ENCODE results near the gene TCERG1L.
"Not testable (repeated sequence)": the region's sequence is repeated elsewhere in the genome, so short reads cannot be mapped to it uniquely, and the experiment has no call there.

The TCERG1L gene

DNA sequence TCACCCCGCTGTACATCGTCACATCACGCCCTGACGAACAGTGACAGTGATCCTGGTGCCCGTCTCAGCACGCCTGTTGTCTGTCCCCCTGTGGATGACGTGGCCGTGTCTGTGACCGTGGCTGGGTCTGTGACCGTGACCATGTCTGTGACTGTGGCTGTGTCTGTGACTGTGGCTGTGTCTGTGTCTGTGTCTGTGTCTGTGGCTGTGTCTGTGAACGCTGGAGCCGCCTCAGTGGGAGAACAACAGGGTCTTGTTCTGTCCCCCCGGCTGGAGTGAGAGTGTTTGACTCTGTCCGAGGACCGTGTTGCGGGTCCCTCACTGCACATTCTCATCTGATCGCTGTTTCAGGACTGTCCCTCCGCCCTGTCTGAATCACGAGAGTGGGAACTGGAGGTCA, 202.2 kb downstream of the TCERG1L start:
- DNase-seq (ENCODE audit: low read depth in 2 of 2): no peak

DNA sequence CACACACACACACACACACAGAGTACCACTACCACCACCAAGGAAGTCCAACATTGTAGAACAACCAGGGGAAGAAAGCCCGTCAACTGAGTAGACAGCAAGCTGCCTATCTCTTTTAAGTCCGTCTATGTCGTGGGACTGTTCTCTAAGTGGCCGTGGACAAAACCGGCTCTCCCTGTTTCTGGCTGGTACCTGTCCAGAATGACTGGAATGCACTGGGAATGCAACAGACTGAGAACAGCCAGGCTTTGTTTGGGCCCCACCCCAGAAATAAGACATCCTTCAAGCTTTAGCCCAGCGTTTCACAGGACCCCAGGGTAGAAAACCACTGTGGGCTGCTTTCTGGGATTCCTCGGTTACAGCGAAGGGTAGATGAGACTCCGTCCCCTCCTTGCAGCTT, 203.6 kb downstream of the TCERG1L start:
- no peak for DNase-seq (ENCODE audit: low read depth in 2 of 2)

DNA sequence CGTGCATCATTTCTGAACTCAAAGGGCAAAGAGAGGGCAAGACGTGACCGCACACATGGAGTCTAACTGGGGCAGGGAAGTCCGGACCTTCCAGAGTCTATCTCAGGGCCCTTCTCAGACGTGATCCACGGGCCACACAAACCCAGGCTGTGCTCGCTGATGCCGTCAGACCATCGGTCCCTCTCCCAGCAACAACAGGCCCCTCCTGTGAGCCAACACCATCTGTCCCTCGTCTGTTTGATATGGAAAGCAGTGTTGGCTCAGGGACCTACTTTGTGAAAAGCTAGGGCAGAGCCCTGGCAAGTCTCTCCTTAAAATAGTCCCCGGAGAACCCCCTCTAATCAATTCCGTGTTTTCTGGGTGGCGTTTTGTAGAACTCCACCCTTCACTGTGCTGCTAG, 208.8 kb downstream of the TCERG1L start:
- no peak for DNase-seq (ENCODE audit: low read depth in 2 of 2)

DNA sequence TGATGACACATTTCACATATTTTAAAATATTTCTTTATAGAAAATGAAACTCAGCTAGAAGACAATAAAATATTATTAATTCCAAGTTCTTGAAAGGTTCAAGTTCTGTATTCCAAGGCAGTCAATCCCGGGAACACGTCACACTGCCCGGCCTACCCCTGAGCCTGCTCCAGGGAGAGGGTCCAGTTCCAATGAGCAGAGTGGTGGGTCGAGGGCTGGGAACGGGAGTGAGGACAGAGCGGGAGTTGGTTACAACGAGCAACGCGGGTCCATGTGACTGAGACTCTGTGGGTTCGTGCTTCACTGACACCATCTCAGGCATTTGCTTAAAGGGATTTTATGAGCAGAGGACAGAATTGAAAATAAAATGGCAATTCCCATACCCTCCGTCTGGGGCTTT, 209.4 kb downstream of the TCERG1L start:
- no peak for DNase-seq (ENCODE audit: low read depth in 2 of 2)

DNA sequence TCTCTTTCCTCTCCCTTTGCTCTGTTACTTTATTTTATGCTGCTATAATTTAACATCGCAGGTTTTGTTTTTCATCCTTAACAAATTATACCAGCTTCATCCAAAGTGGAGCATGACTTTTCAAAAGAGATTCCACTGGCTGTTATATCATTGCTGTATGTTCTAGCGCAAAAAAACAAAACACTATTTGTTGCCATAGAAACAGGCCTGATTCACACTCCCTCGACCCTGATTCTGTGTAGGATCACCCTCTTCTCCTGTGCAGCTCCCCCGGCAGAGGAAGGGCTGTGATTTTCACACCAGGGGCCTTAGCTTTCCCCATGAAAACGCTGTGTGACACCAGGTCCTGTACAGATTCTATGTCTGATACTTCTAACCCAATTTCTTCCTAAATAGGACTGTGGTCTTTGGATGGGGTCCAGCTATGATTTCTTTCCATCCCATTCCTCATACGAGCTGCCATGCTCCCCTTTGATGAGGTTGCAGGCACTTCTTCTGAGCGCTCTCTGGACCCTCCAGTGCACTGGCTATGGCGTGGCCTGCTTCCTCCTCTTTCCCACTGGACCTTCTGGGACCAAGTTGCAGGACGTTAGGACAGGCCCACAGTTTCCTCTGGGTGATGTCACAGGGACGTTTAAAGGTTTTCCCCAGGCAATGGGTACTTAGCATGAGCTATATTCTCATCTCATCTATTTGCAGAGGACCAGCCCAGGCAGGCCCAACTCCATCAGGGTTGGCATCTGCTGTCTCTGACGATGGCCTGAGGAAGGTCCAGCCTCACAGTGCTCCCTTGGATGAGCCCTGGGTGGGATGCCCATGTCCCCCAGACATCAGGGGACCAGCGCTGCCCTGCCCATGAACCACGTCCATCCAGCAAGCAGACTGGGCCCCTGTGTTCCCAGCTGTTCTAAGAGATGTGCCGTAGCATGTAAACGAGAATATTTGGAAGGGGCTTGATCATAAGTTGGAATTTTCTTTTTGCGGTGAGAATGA, 210.8 kb downstream of the TCERG1L start:
- not testable (repeated sequence) for DNase-seq (ENCODE audit: low read depth in 2 of 2)

DNA sequence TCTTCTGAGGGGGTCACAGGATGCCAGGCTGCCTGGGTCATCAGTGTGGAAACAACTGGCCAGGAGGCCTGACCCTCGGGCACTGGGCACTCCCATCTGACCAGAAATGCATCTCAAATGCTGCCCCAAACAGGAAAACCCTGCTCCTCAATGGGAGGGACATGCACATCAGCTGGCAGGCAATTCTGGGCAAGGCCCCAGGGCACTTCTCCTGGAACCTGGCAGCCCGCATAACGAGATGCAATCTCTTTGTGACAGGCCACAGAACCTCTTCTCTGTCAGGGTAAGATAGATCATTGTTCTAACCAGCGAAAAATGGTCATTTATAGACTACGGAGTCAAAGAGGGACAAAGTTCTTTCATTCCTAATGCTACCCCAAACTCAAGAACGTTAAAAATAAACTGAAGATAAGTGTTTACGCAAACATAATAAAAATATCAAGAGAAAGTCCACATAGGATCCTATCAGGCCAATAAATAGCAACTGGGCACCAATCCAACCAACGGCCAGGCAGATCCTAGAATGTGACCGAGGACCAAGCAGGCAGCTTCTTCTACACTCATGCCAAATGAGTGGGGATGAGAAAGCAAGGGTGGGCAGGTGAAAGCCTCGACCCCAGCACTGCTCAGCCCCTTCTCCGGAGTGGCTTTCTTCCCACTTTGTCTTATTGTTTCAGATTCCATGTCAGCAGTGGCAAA, 212.3 kb downstream of the TCERG1L start:
- DNase-seq (ENCODE audit: low read depth in 2 of 2): no peak

DNA sequence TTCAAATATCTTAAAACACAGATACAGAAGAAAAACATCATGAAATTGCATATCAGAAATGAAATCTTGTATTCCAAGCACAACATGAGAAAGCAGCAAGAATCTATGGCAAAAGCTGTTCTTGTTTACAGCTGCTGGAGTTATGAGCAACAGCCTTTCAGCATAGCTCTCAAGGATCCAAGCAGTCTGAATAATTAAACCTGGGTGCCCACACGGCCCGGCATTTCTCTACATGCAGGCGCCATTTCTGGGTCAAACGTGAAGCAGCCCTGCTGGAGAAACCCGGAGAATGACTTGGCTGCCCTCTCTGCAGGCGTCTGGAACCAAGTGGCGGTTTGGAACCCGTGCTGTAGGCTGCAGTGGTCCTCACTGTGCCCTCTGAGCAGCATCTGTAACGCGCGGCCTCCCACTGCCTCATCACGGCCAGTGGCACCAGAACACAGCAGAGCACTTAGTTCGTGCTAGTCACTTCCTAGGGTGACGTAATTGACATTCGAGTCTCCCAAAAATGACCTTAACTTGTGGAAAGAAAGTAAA, 213.0 kb downstream of the TCERG1L start:
- no peak for DNase-seq (ENCODE audit: low read depth in 2 of 2)

DNA sequence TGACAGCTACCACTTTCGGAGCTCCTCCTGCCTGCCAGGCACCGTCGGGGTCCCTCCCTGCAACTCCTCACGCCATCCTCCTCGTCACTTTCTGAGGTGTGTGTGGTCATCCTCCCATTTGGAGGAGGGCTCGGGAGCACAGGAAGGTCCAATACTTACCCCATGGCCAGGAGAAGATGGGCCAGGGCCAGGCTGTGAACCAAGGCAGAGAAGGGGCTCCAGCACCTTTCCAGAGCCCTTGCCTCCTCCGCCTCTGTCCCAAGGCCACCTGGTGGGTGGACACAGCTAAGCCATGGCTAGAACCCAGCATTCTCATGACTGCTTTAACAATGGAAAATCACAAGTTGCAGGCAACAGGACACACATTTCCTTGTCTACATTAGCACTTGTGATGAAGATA, 215.5 kb downstream of the TCERG1L start:
- DNase-seq (ENCODE audit: low read depth in 2 of 2): no peak

DNA sequence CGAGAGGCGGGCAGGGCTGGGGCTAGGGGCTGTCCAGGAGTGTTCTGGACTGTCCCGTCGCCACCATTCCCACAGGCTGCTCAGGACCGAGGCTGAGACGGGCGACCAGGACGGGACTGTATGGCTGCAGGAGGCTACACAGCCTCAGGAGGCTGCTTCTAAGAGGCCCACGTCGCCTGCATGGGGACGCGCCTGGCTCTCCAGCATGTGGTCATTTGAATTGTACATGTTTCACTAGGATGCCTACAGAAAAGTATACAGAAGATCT, 216.3 kb downstream of the TCERG1L start:
- no peak for DNase-seq (ENCODE audit: low read depth in 2 of 2)

DNA sequence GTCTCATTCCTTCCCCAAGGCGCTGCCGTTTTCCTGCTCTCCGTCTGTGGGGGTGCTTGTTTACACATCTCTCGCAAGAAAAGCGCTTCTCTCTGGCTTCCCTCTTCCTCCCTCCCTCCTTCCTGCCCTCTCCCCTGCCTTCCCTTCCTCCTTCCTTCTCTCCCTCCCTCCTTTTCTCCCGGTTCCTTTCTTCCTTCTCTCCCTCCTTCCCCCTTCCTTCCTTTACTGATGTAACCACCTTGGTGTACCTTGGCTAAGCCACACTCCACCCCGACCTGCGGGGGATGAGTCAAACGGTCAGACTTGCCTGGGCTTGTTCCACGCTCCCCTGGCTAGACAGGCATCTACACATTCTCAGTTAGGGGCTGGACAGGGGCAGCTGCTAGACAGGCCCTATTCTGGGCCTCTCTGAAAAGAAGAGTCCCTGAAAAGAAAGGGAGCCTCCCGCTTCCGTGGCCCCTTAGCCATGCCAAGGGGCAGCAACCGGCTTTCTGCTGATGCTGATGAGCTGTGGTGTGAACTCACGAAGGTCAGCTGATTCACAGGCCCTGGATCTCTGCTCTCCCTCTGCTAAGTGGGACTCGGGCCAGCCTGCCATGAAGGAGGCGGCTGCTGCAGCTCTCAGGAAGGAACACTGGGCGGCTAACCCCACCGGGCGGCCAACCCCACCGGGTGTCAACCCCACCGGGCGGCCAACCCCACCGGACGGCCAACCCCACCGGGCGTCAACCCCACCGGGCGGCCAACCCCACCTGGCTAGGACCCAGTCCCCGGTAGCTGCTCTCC, 216.8 kb downstream of the TCERG1L start:
- DNase-seq (ENCODE audit: low read depth in 2 of 2): no peak

DNA sequence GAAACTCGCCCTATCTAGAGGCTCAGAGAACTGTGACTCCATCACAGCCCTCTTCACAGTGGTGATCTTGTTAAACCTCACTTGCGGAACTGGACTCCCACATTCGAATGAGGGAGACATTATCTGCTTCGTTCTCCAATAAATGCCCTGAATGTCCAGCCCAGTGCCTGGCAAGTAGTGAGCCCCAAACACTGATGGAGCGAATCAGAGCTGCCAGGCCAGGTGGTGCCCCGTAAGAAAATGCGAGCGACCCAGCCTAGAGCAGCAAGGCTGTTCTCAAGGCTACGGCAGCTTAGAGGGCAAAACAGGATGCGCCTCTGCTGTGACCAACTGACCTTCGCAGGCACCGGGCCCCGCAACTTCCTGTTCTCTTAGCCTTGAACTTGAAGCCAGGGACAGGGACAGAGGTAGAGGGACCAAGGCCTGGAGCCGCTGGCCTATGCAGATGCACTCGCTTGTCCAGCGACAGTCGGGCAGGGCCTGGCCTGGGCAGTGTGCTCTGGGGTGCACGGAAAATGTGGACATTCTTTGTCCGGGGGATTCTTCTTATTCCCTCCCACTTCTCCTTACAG, 217.6 kb downstream of the TCERG1L start:
- DNase-seq (ENCODE audit: low read depth in 2 of 2): no peak

DNA sequence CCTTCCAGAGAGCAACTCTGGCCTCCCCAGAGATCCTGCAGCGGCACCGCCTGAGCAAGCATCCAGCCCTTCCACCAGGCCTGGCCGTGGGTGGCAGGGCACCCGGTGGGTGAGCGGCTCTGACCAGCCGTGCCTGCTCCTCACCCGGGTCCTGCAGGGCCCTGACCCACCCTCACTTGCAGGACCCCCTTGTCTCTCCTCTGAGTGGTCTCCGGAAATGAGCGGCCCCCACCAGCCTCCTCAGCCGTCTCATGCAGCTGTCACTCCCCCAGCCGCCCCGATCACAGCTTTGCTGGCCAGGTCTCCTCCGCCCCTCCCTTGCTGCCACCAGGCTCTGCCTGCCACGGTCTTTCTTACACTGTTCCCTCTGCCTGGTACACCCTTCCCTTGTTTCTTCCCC, 218.2 kb downstream of the TCERG1L start:
- no peak for DNase-seq (ENCODE audit: low read depth in 2 of 2)

DNA sequence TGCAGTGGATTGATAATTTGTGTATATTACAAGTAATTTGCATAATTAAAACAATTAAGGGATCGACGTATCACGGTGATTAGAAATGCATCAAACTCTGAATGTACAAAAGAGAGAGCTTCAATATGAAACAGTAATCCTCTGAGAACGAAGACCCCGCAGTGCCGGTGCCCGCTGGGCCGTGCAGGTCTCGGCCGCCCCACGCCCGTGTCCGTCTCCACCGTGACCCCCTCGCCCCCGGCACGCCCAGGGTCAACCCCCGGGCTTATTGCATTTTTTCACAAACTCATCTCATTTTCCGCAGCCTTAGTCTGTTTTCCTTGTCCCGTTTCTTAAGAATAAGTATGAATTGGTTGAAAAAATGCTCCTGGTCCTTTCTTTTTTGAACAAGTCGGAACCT, 218.6 kb downstream of the TCERG1L start:
- no peak for DNase-seq (ENCODE audit: low read depth in 2 of 2)

DNA sequence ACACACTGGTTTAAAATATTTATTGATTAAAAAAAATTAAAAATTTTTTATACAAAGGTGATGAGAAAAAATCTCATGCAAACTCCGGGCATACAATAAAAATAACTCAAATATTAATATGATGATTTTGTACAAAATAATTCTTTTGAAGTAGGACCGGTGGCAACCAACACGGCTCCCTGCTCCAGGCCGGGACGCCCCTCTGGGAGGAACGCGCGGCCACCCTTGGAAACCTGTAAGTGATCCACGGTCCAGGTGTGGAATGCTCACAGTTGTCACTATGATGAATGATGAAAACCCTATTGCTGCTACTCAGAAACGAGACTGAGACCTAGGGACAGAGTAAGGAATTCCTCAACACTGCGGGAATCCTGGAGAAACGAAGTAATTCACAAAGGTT, 219.1 kb downstream of the TCERG1L start:
- DNase-seq (ENCODE audit: low read depth in 2 of 2): no peak

DNA sequence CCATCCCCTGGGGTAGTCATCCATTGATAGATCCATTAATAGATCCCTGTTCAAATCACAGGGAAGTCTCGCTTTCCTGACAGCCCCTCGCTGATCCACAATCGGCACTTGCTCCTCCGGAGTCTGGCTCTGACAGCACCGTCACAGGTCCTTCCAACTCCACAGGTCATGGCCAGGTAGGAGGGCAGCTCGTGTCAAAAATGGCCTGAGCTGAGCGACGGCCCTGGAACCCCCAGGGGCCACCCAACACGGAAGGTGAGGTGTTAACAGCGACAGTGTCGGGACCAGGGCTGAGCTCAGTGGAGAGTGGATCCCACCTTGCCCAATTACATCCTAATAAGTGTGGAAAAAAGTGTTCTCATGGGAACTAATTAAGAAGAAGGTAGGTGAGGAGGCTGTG, 219.8 kb downstream of the TCERG1L start:
- no peak for DNase-seq (ENCODE audit: low read depth in 2 of 2)

DNA sequence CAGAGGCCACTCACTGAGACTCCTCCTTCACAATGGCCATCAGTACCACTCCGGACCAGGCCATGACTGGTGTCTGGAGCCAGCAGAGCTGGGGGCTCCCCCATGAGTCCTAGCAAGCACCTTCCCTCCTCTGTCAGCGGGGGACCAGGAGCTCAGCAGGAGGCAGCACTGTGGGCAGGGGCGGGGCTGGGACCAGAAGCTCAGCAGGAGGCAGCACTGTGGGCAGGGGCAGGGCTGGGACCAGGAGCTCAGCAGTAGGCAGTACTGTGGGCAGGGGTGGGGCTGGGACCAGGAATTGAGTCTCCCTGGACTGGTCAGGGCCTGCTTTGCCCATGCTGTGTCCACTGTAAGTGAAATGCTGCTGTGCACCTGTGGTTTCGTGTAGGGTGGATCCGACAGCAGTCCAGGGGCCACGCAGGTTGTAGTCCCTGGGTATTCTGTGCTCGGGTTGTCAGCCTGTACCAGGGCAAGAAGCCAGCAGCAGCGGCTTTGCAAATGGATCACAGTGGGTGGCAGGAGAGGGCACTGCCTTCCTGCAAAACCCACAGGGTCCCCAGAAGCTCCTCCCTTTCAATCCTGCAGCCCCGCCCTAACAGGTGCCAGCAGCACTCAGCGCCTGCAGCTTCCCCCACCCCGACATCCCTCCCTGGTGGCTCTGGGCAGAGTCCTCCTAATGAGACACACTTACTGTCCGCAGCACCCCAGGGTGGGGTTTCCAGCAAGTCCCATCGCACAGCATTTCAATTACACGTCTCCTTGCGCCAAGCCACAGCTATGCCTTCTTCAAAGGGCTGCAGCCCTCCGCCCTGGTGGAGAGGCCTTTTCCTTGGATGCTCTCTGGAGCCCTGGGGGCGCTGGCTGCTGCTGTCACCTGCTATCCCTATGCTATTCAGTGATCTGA, 220.5 kb downstream of the TCERG1L start:
- DNase-seq (ENCODE audit: low read depth in 2 of 2): no peak

DNA sequence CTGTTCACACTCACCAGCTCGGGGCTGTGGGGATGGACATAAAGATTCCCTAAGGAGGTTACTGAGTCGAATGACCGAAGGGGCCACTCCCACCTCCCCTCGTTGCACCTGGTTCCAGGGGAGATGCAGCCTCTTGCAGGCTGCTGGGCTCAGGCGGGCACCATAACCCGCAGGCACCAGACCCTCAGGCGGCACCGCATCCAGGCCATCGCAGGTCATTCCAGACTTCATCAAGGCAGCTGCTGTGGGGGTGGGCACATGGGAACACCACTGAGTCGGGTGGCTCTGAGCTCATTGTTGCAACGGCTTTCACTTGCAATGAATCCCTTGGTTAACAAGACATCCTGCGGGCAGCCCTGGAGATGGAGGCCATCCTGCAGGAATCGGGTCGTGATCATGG, 221.7 kb downstream of the TCERG1L start:
- DNase-seq (ENCODE audit: low read depth in 2 of 2): no peak

DNA sequence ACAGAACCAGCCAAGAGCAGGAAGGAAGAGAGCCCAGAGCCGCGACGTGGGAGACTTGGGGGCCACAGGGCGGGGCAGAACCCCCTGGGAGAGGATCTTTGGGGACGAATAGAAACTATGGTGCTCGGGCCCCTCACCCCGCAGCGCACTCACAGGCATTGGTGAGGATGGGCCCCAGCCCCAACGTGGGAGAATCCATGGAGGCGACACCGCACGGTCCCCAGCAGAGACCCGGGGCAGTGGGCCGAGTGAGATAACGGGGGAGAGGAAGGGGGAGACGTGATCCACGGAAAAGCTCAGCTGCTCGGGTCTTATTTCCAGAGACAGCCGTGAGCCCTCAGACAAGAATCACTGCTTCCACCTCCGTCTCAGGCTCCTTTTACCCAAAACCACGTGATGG, 222.4 kb downstream of the TCERG1L start:
- DNase-seq (ENCODE audit: low read depth in 2 of 2): no peak

DNA sequence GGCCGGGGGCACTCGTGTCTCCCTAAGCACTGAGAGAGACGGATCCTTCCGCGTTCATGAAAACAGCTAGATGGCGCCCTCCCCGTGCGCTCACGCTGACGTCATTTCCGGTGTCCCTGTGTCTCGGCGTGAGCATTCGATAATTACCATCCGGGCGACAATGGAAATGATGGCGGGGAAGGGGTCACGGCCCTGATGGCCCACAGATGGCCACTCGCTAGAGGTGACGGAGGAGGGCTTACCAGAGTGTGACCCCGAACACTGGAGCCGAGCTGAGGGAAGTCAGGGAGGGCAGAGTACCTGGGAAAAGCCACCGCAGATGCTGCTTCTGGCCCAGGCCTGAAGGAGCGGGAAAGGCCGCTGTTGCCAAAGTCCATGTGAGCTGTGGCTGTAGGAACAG, 222.9 kb downstream of the TCERG1L start:
- DNase-seq (ENCODE audit: low read depth in 2 of 2): no peak

DNA sequence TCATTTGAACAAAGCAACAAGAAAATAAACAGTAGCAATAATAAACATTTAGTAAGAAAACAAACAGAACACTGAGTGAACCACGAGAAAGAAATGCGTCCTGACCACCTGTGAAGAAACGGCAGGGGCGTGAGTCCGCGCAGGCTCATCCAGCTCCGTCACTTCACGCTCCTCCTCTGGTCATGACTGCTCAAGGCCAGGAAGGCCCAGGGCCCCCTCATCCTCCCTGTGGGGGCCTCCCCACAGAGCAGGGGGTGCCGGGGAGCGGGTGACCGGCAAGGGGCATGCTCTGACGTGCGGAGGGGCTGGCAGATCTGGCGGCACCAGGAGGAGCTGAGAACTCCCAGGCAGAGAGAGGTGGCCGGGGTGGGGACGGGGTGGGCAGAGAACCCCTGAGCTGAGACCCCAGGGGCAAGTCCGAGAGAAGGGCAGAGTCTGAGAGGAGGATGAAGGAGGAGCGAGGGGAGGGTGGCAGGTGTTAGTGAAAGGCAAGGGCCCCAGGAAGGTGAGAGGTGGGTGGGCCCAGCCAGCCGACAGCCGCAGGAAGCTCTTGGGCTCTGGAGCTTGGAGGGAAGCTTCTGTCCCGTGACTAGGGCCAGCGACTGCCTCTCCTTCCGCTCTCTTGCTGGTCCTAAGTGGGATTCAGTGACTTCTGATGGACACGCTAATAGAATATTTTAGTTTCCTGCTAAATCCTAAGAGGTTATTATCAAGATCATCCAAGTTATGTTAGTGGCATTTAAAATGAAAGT, 223.9 kb downstream of the TCERG1L start:
- DNase-seq (ENCODE audit: low read depth in 2 of 2): no peak
